ENCODE data around the gene CEMIP.

DNA sequence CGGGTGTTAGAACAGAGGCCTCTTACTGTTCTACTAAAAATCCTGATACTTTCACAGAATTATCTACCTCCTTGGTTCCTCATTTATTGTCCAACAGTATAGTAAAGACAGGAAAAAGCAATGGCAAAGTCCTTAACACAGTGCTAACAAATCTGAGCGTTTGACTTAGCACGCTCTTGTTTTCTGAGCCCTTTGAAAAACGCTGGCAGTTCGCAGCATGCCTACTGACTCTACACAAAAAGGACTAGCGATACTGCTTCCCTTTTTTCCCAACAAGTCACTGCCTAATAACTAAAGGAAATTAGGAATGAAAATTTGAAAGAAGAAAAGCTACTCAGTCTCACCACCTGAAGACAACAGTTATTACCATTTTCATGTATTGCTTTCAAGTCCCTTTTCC, 34.8 kb upstream of the CEMIP start:
- TF ChIP-seq, protein P1, sequence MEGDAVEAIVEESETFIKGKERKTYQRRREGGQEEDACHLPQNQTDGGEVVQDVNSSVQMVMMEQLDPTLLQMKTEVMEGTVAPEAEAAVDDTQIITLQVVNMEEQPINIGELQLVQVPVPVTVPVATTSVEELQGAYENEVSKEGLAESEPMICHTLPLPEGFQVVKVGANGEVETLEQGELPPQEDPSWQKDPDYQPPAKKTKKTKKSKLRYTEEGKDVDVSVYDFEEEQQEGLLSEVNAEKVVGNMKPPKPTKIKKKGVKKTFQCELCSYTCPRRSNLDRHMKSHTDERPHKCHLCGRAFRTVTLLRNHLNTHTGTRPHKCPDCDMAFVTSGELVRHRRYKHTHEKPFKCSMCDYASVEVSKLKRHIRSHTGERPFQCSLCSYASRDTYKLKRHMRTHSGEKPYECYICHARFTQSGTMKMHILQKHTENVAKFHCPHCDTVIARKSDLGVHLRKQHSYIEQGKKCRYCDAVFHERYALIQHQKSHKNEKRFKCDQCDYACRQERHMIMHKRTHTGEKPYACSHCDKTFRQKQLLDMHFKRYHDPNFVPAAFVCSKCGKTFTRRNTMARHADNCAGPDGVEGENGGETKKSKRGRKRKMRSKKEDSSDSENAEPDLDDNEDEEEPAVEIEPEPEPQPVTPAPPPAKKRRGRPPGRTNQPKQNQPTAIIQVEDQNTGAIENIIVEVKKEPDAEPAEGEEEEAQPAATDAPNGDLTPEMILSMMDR (IDR thresholded peaks at IDR 0.05) = no peak
- TF ChIP-seq POLR2A (IDR thresholded peaks at IDR 0.05) (no peak), POLR2AphosphoS5 (IDR thresholded peaks at IDR 0.05) (no peak)

Measured in breast epithelium (tissue), 3 donors.